BE2C (cell line): ENCODE data around the gene SH3RF3.

ENCODE experiments used
- DNase-seq: peaks from one replicate; pipeline ENCODE4 v3.0.0-alpha.2; 2020
- H3K27me3 ChIP-seq: fragments of 250-450 bp; sonication (Bioruptor Pico); 2 replicates; pipeline ENCODE4 v1.5.1; 2020; ENCODE audit warnings: mild to moderate bottlenecking
- H3K36me3 ChIP-seq: fragments of 250-450 bp; sonication (Bioruptor Pico); 2 replicates; pipeline ENCODE4 v1.5.1; 2020; ENCODE audit warnings: mild to moderate bottlenecking
- H3K4me1 ChIP-seq: fragments of 250-450 bp; sonication (Bioruptor Pico); 2 replicates; pipeline ENCODE4 v1.5.1; 2020
- H3K4me3 ChIP-seq: 2 replicates; pipeline ENCODE4 v1.5.1; 2011; ENCODE audit warnings: low read depth, low read length
- H3K9me3 ChIP-seq: fragments of 250-450 bp; sonication (Bioruptor Pico); 2 replicates; pipeline ENCODE4 v1.5.1; 2020
- TF ChIP-seq, protein P1 (sequence below): IDR thresholded peaks from 2 replicates; pipeline ENCODE4 v1.5.1; 2012; ENCODE audit warnings: mild to moderate bottlenecking, low read depth, low read length

Gene SH3RF3

DNA sequence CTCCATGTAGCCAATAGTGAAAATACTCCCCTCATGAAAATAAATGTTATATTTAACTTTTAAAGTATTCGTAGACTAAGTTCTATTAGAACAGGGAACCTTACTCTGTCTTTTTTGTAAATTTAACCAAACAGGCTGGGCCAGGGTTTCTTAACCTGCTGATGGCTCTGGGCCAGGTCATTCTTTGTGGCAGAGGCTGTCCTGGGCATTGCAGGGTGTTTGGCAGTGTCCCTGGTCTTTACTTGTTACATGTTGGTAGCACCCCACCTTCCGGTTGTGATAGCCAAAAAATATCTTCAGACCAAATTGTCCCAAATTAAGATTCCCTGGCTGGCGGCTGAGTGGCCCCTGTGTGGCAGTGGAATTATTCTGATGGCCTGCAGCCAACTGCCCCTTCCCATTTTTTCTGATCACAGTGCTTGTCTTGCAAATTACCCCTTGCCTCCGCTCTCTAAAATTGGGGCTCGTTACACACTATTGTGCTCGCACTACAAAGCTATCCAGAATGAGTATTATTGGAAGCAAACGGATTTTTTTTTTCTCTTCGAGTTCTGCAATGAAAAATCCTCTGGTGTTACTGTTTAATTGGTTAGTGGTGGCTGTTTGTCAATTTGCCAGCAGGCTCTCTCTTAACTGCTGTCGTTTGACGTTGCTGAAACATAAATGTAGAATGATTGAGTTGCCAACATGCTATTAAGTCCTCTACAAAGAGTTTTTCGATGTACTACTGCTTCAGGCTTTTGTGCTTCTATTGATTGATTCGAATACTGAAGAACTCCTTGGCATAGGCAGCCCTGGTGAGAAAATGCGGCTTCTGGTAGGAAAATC, 216.9 kb downstream of the SH3RF3 start:
- no peak for DNase-seq
- H3K4me3 ChIP-seq, result no peak overlapping the region
- H3K27me3 ChIP-seq, result no peaks in the 10 kb centered on the region
- H3K36me3 ChIP-seq, result no peaks in the 10 kb centered on the region
- H3K9me3 ChIP-seq, result no peaks in the 10 kb centered on the region
- no peaks in the 10 kb centered on the region for H3K4me1 ChIP-seq
- TF ChIP-seq, protein P1, sequence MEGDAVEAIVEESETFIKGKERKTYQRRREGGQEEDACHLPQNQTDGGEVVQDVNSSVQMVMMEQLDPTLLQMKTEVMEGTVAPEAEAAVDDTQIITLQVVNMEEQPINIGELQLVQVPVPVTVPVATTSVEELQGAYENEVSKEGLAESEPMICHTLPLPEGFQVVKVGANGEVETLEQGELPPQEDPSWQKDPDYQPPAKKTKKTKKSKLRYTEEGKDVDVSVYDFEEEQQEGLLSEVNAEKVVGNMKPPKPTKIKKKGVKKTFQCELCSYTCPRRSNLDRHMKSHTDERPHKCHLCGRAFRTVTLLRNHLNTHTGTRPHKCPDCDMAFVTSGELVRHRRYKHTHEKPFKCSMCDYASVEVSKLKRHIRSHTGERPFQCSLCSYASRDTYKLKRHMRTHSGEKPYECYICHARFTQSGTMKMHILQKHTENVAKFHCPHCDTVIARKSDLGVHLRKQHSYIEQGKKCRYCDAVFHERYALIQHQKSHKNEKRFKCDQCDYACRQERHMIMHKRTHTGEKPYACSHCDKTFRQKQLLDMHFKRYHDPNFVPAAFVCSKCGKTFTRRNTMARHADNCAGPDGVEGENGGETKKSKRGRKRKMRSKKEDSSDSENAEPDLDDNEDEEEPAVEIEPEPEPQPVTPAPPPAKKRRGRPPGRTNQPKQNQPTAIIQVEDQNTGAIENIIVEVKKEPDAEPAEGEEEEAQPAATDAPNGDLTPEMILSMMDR, result no peak

DNA sequence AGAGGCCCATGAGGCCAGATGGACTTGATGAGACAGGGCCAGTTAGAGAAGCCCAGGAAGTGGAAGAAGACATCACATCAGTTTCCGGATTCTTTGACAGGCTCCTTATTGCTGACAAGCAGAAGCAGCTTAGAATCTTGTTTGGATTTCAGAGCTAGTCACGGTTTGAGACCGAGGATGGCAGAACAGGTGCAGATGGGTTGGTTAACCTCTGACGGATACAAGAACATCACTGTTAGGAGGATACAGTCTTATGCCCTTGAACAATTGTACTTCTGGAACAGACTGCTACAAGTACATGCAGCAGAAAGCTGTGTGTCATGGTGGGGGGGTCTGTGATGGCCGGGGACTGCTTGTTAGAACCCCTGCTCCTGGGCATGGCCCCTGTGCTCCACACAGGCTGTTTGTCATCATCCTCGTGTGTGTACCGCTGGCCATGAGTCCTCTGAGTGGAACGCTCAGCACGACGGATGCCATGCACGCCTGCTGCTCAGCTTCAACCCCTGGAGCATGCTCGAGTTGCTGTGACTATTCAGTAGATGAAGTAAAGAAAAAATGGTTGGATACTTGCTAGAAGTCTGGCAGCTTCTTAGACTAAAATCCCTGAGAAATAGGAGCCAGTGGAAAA, 217.7 kb downstream of the SH3RF3 start:
- TF ChIP-seq, protein P1, result no peak
- H3K4me3 ChIP-seq, result no peak overlapping the region
- no peaks in the 10 kb centered on the region for H3K4me1 ChIP-seq
- no peaks in the 10 kb centered on the region for H3K27me3 ChIP-seq
- no peaks in the 10 kb centered on the region for H3K36me3 ChIP-seq
- H3K9me3 ChIP-seq, result no peaks in the 10 kb centered on the region
- DNase-seq, result no peak

DNA sequence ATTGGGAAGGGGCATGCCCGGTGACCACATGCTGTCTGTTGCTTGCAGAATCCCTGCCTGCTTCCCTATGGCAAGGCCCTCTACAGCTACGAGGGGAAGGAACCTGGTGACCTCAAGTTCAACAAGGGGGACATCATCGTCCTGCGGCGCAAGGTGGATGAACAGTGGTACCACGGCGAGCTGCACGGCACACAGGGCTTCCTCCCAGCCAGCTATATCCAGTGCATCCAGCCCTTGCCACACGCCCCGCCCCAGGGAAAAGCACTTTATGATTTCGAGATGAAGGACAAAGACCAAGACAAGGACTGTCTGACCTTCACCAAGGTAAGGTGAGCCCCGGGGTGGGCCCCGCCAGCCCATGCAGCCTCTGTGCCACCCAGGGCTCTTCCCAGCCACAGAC, 218.6 kb downstream of the SH3RF3 start:
- no peaks in the 10 kb centered on the region for H3K9me3 ChIP-seq
- H3K36me3 ChIP-seq, result no peaks in the 10 kb centered on the region
- no peak for DNase-seq
- no peaks in the 10 kb centered on the region for H3K27me3 ChIP-seq
- no peak overlapping the region for H3K4me3 ChIP-seq
- TF ChIP-seq, protein P1, result no peak
- H3K4me1 ChIP-seq, result no peaks in the 10 kb centered on the region

DNA sequence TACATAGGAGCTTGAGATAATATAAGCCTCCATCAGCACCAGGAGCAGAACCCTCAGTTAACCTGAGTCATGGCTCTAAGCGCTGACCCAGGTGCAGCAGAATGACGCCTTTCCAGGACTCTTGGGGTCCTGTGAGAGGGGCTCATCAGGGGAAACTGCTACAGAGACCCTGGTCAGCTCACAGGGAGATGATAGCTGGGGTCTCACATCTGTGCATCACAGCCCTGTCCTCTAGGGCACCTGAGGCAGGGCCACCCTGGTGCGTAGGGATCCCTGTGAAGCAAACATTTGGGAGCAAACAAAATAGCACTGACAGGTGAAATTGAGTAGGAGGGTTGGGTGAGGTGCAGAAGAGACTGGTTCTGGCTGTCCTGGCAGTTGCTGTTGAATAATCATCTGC, 219.2 kb downstream of the SH3RF3 start:
- TF ChIP-seq, protein P1, result no peak
- H3K36me3 ChIP-seq, result no peaks in the 10 kb centered on the region
- H3K4me1 ChIP-seq, result no peaks in the 10 kb centered on the region
- no peak for DNase-seq
- H3K9me3 ChIP-seq, result no peaks in the 10 kb centered on the region
- H3K4me3 ChIP-seq, result no peak overlapping the region
- no peaks in the 10 kb centered on the region for H3K27me3 ChIP-seq

DNA sequence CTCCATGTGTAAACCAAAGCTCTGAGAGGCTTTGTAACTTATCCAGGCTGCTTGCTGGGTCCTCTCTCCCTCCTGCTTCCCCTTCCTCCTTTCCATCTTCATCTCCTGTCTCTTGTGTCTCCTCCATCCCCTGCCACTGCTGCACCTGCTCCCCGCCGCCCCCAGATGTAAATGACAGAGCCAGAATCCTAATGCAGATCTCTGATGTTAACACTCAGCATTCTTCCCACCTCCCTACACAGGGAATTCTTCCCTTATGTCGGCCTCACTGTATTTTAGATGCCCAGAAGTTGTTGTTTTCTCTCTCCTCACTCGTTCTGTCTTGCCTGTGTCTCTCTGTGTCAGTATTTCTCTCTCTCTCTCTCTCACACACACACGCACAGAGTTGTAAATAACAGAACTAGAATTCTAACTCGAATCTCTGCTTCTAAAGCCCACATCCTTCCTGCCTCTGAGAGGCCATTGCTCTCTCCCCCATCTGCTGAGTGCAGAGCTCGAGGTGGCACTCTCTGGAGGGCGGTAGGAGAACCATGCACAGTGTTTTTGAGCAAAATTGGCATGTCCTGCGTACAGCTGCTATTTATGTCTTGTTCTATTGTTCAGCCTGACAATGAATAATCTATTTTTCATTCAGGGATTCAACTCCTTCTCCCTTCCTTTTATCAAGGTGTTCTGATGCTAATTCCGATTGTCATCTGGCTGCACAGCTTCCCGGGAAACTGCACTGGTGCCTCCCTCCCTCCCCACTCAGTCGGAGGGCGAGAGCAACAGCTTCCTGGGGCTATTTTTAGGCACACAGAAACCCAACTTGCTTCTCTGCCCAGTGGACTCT, 219.9 kb downstream of the SH3RF3 start:
- Histone ChIP-seq H3K27me3 (no peaks in the 10 kb centered on the region), H3K9me3 (no peaks in the 10 kb centered on the region), H3K36me3 (no peaks in the 10 kb centered on the region), H3K4me1 (no peaks in the 10 kb centered on the region), H3K4me3 (no peak overlapping the region)
- DNase-seq, result no peak
- TF ChIP-seq, protein P1, result no peak
